T-cell (primary cell): ENCODE results near the gene CD22. TPM values are rescaled to one million over a fixed set of nuclear protein-coding genes. Genes with fewer than 3 reads are reported as not detected.
A peak's percentile ranks its signal among the peaks of the same experiment; 100 is the strongest.

Experiments
- ATAC-seq, 4 experiments: fragments of 200-7000 bp in 3 of 4; fragments of 150-1000 bp in 1 of 4; cut with Tn5 transposase; replicated peaks in 1 of 4; 1 replicate in 3 of 4; 2 replicates in 1 of 4; pipeline ENCODE4 v1.10.0; 2021; ENCODE audit warnings: moderate library complexity in 3 of 4, mild to moderate bottlenecking in 2 of 4, moderate number of reproducible peaks in 1 of 4
- CTCF ChIA-PET, 2 donors: fragments of 300-600 bp; sonication (Branson Sonifier 250); formaldehyde crosslinking; loops; one replicate each; lab custom pipeline; 2022; ENCODE audit warnings: antibody characterized with exemption in 2 of 2; lab: Charles Lee
- POLR2A ChIA-PET, 2 donors: fragments of 300-600 bp; sonication (Branson Sonifier 250); formaldehyde crosslinking; loops; one replicate each; lab custom pipeline; 2022; ENCODE audit warnings: antibody characterized with exemption in 2 of 2; lab: Charles Lee
- DNase-seq, 35 experiments: peaks; one replicate each; pipeline versions ENCODE4 v3.0.0 to v3.0.0-alpha.2; 2013 to 2023
- H3K27ac ChIP-seq: one replicate; pipeline ENCODE4 v1.5.1; 2013; ENCODE audit warnings: low read length
- H3K27me3 ChIP-seq, 2 experiments: replicated peaks in 1 of 2; 1 replicate in 1 of 2; 2 replicates in 1 of 2; pipeline versions ENCODE4 v1.6.1 to v1.7.0; 2013; ENCODE audit warnings: low read length in 1 of 2, mixed read lengths in 1 of 2; ENCODE audit not compliant: control insufficient read depth in 2 of 2, insufficient read depth in 2 of 2; ENCODE audit errors: extremely low read depth in 1 of 2
- H3K36me3 ChIP-seq, 2 donors: 1 replicate in 1 of 2; 2 replicates in 1 of 2; pipeline versions ENCODE4 v1.6.1 to v1.7.0; 2013; ENCODE audit warnings: low read length in 1 of 2; ENCODE audit not compliant: control insufficient read depth in 2 of 2, insufficient read depth in 1 of 2; ENCODE audit errors: extremely low read depth in 1 of 2
- H3K4me1 ChIP-seq, 2 experiments: 1 replicate in 1 of 2; 2 replicates in 1 of 2; pipeline versions ENCODE4 v1.6.1 to v1.7.0; 2013; ENCODE audit warnings: low read length in 2 of 2, mixed read lengths in 1 of 2; ENCODE audit not compliant: insufficient read depth in 2 of 2, control insufficient read depth in 1 of 2; ENCODE audit errors: extremely low read depth in 1 of 2
- H3K4me3 ChIP-seq, 2 donors: 1 replicate in 1 of 2; 2 replicates in 1 of 2; pipeline versions ENCODE4 v1.5.1 to v1.7.0; 2013; ENCODE audit warnings: mild to moderate bottlenecking in 2 of 2, low read length in 1 of 2, moderate library complexity in 1 of 2; ENCODE audit not compliant: control insufficient read depth in 1 of 2; ENCODE audit errors: extremely low read depth in 1 of 2
- H3K9me3 ChIP-seq: 2 replicates; pipeline ENCODE4 v1.7.0; 2013
- H3K27ac Mint-ChIP-seq, 2 donors: one replicate each; pipeline ENCODE4 v1.8.0; 2020 to 2021; ENCODE audit warnings: mild to moderate bottlenecking in 2 of 2, mixed read lengths in 2 of 2
- H3K27me3 Mint-ChIP-seq, 2 donors: one replicate each; pipeline ENCODE4 v1.8.0; 2021 to 2022; ENCODE audit warnings: mixed read lengths in 2 of 2
- H3K36me3 Mint-ChIP-seq: one replicate; pipeline ENCODE4 v1.8.0; 2021; ENCODE audit warnings: mixed read lengths
- H3K4me1 Mint-ChIP-seq, 3 donors: one replicate each; pipeline ENCODE4 v1.8.0; 2020 to 2022; ENCODE audit warnings: mixed read lengths in 3 of 3, mild to moderate bottlenecking in 1 of 3
- H3K4me3 Mint-ChIP-seq, 3 donors: one replicate each; pipeline ENCODE4 v1.8.0; 2020 to 2022; ENCODE audit warnings: mild to moderate bottlenecking in 3 of 3, mixed read lengths in 3 of 3, moderate library complexity in 3 of 3
- H3K9me3 Mint-ChIP-seq, 3 donors: one replicate each; pipeline ENCODE4 v1.8.0; 2020 to 2022; ENCODE audit warnings: mixed read lengths in 3 of 3
- WGBS: methylation state at CpG from one replicate; pipeline ENCODE4 v1.1.5; 2013; ENCODE audit warnings: missing lambda C conversion rate; ENCODE audit not compliant: insufficient coverage; 5-methylcytosine and 5-hydroxymethylcytosine counted together
- total RNA-seq, 35 experiments: library from RNA in 6 of 35; stranded (reverse) in 6 of 35; fragments of 120-200 nt in 1 of 35; gene quantifications; one replicate each; pipeline versions ENCODE4 v1.2.1 to v1.2.4 and lab custom pipeline; 2013 to 2026

The CD22 gene
- total RNA-seq, 5 donors from 2014 or later (not counting 1 experiment from before 2014, with no cell fraction given), result 6.6 to 25.7 (median 8.7) TPM

DNA sequence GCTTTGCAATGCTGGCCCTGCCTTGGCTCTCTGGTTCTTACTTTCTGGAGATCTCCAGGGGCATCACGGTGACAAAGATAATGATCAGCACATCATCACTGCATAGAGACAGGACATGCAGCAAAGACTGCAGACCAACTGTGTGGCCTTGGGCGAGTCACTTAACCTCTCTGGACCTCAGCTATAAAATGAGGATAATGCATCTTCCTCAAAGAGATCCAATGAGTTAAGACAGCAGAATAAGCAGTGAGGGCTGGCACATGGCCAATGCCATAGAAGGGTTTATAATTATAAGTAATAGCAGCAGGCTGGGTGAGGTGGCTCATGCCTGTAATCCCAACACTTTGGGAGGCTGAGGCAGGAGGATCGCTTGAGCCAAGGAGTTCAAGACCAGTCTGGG is 34.7 kb upstream of the CD22 start:
- H3K36me3 Mint-ChIP-seq, result no peaks in the 10 kb centered on the region
- Histone ChIP-seq H3K27ac (no peak overlapping the region), H3K9me3 (no peaks in the 10 kb centered on the region), H3K36me3 (no peaks in the 10 kb centered on the region), H3K4me1 (peaks cover 0 to 11% of the 10 kb centered on the region in 2 experiments), H3K27me3 (peaks cover 0 to 21% of the 10 kb centered on the region in 2 experiments), H3K4me3 (no peak overlapping the region)
- ChIA-PET CTCF (no interaction called here), POLR2A (no interaction called here)
- no peaks in the 10 kb centered on the region for H3K9me3 Mint-ChIP-seq
- ATAC-seq (no peak), DNase-seq (no peak)
- no peak overlapping the region for H3K27ac Mint-ChIP-seq
- H3K4me3 Mint-ChIP-seq, result no peak overlapping the region
- peaks cover 0 to 3% of the 10 kb centered on the region in 2 donors for H3K27me3 Mint-ChIP-seq
- H3K4me1 Mint-ChIP-seq, result peaks cover 0 to 8% (median 7%) of the 10 kb centered on the region in 3 donors
- 0% methylated on average over 1 of the region's 3 CpGs for WGBS

GRCh38 chr19:35294859-35295791 is 33.9 kb upstream of the CD22 start:
- ATAC-seq, result no peak
- no peaks in the 10 kb centered on the region for H3K36me3 ChIP-seq
- no peaks in the 10 kb centered on the region for H3K9me3 ChIP-seq
- H3K9me3 Mint-ChIP-seq, result no peaks in the 10 kb centered on the region
- peak overlapping the region in 1 of 2 donors; percentile 0 for H3K4me3 ChIP-seq
- peak overlapping the region in 1 of 2 donors; percentile 39 for H3K27ac Mint-ChIP-seq
- H3K27me3 Mint-ChIP-seq, result peaks cover 0 to 3% of the 10 kb centered on the region in 2 donors
- DNase-seq, result no peak
- ChIA-PET CTCF (no interaction called here), POLR2A (interaction anchor here in 1 of 2 donors (0.6 kb wide), 1 partner anchor 149 kb away, joined by 3 read pairs; no protein-coding TSS in a partner anchor)
- WGBS, result 47% methylated on average over 18 of the region's 25 CpGs
- H3K4me1 ChIP-seq, result peaks cover 0 to 11% of the 10 kb centered on the region in 2 experiments
- peak overlapping the region in 1 of 3 donors; percentile 46 for H3K4me3 Mint-ChIP-seq
- H3K4me1 Mint-ChIP-seq, result peaks cover 0 to 8% (median 7%) of the 10 kb centered on the region in 3 donors
- H3K27ac ChIP-seq, result no peak overlapping the region
- H3K27me3 ChIP-seq, result peaks cover 0 to 20% of the 10 kb centered on the region in 2 experiments
- no peaks in the 10 kb centered on the region for H3K36me3 Mint-ChIP-seq

GRCh38 chr19:35295792-35296462 is 33.1 kb upstream of the CD22 start:
- peak overlapping the region in 1 of 3 donors; percentile 46 for H3K4me3 Mint-ChIP-seq

GRCh38 chr19:35296644-35297514 is 32.1 kb upstream of the CD22 start:
- H3K27me3 ChIP-seq, result peaks cover 0 to 16% of the 10 kb centered on the region in 2 experiments
- Mint-ChIP-seq H3K4me3 (no peak overlapping the region), H3K27ac (no peak overlapping the region), H3K9me3 (no peaks in the 10 kb centered on the region), H3K27me3 (no peaks in the 10 kb centered on the region), H3K4me1 (peaks cover 0 to 8% (median 7%) of the 10 kb centered on the region in 3 donors), H3K36me3 (no peaks in the 10 kb centered on the region)
- no peaks in the 10 kb centered on the region for H3K36me3 ChIP-seq
- ChIA-PET CTCF (no interaction called here), POLR2A (no interaction called here)
- no peak overlapping the region for H3K27ac ChIP-seq
- DNase-seq (no peak), ATAC-seq (no peak)
- no peak overlapping the region for H3K4me3 ChIP-seq
- WGBS, result 87% methylated on average over 5 of the region's 7 CpGs
- peaks cover 0 to 11% of the 10 kb centered on the region in 2 experiments for H3K4me1 ChIP-seq
- no peaks in the 10 kb centered on the region for H3K9me3 ChIP-seq

More at GRCh38 chr19:35295792-35296462, 33.1 kb upstream of the CD22 start:
- DNase-seq, result peak in 34 of 35 experiments; percentile 6 to 59 (median 36)
- ChIA-PET POLR2A (interaction anchor here in 1 of 2 donors (0.6 kb wide), 1 partner anchor 150 kb away, joined by 3 read pairs; no protein-coding TSS in a partner anchor), CTCF (no interaction called here)
- Histone ChIP-seq H3K27ac (peak overlapping the region; percentile 9), H3K27me3 (peaks cover 0 to 18% of the 10 kb centered on the region in 2 experiments), H3K4me3 (peak overlapping the region in 1 of 2 donors; percentile 0), H3K9me3 (no peaks in the 10 kb centered on the region), H3K4me1 (peaks cover 0 to 11% of the 10 kb centered on the region in 2 experiments), H3K36me3 (no peaks in the 10 kb centered on the region)
- peak overlapping the region in 1 of 2 donors; percentile 39 for H3K27ac Mint-ChIP-seq
- WGBS, result 20% methylated on average over 24 of the region's 24 CpGs
- peaks cover 0 to 3% of the 10 kb centered on the region in 2 donors for H3K27me3 Mint-ChIP-seq
- no peaks in the 10 kb centered on the region for H3K36me3 Mint-ChIP-seq
- no peaks in the 10 kb centered on the region for H3K9me3 Mint-ChIP-seq
- H3K4me1 Mint-ChIP-seq, result peaks cover 0 to 8% (median 7%) of the 10 kb centered on the region in 3 donors
- ATAC-seq, result peak; percentile 72 to 93 (median 89)

DNA sequence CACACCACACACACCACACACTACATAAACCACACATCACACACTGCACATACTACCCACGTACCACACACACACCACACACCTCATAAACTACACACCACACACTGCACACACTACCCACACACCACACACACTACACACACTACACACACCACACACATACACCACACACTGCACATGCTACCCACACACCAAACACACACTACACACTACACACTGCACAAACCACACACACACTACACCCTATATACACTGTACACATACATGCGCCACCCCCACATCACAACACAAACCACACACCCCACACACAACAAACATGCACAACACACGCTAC is 31.5 kb upstream of the CD22 start:
- Mint-ChIP-seq H3K27ac (no peak overlapping the region), H3K9me3 (no peaks in the 10 kb centered on the region), H3K4me1 (peaks cover 0 to 8% (median 7%) of the 10 kb centered on the region in 3 donors), H3K36me3 (no peaks in the 10 kb centered on the region), H3K27me3 (no peaks in the 10 kb centered on the region), H3K4me3 (no peak overlapping the region)
- no peak for DNase-seq
- Histone ChIP-seq H3K4me3 (no peak overlapping the region), H3K27ac (no peak overlapping the region), H3K36me3 (no peaks in the 10 kb centered on the region), H3K27me3 (peaks cover 0 to 11% of the 10 kb centered on the region in 2 experiments), H3K9me3 (no peaks in the 10 kb centered on the region), H3K4me1 (peaks cover 0 to 11% of the 10 kb centered on the region in 2 experiments)
- 95% methylated on average over 3 of the region's 3 CpGs for WGBS
- POLR2A ChIA-PET, result no interaction called here
- ATAC-seq, result no peak
- CTCF ChIA-PET, result no interaction called here
